GM21381 (cell line): ENCODE data around the gene NPFFR2.
"Not testable (repeated sequence)": the region's sequence is repeated elsewhere in the genome, so short reads cannot be mapped to it uniquely, and the experiment has no call there.

Experiments used
- ATAC-seq: cut with Tn5 transposase; IDR thresholded peaks from one replicate; pipeline ENCODE4 v1.9.1; 2021; ENCODE audit warnings: mild to moderate bottlenecking, moderate library complexity; ENCODE audit not compliant: unreplicated experiment

NPFFR2 gene

DNA sequence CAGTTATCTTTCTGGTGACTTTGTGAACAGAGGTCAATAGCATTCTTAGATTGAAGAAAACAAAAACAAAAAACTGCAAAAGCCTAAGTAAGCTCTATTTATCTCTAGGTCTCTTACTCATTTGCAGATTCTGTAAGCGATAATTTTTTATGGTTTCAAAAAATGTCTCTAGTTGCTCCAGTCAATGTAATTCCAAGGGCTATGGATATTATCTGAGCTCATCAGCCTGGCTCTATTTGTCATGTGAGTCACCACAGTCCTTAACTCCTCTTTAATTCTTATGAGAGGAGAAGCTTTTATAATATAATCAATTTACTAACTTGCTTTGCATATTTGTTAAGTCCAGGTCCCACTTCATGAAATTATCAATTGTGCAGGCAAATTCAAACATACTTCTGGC lies 79.1 kb downstream of the NPFFR2 start:
- ATAC-seq: no peak

DNA sequence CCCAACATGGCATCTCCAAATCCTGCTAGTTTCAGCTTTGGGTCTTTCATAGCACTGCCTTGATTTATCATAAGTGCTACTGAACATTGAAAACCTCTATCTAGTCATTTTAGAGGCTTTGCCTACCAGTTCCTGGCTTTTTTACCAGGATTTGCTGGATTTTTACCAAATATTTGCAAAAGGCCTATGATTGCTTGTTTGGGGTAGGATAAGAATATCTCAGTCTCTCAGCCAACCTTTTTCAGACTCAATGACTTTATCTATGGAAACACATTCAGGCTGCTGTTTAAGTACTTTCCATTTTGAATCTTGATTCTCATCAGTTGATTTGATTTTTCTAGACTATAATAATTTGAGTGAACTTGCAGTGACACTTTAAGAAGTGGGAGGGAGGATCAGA lies 80.1 kb downstream of the NPFFR2 start:
- no peak for ATAC-seq

DNA sequence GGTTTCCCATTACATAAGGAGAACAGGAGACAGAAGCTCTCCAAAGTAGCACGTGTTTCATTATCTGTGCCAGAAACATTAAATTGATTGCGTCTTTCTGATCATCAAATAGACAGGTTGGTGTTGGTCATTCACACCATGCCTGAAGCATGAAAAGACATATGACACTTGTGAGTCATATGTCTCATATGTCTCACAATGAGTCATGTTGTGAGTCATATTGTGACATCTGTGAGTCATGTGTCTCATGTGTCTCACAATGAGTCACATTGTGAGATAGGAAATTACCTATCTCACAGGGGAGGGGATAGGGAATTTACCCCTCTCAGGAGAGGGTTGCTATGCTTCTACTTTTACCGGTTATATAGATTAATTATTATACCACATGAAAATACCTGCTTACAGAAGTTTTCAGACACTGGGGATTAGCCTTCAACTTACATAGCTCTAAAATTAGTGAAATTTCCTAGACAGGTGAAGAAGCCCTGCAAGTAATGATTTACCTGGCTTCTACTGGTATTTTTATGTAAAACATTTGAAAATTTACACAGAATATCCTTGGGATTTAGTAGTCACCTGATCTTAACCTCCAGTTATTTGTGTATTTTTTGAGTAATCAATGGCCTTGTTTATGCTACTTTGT lies 80.8 kb downstream of the NPFFR2 start:
- ATAC-seq: peak; percentile 93

DNA sequence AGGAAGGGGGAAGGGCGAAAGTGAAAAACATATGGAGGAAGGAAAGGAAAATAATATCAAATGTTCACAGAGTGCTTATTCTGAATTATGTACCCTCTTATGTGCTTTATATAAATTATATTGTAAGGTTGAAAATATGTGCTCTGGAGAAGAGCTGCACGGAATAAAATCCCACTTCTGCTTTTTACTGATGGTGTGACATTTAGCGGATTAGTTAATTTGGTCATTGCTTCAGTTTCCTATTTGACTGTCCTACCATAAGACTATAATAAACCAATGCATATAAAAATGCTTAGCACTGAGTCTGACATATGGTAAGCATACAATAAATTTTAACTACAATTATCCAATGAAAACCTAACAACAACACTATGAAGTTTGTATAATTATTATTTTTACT lies 86.2 kb downstream of the NPFFR2 start:
- ATAC-seq: no peak

DNA sequence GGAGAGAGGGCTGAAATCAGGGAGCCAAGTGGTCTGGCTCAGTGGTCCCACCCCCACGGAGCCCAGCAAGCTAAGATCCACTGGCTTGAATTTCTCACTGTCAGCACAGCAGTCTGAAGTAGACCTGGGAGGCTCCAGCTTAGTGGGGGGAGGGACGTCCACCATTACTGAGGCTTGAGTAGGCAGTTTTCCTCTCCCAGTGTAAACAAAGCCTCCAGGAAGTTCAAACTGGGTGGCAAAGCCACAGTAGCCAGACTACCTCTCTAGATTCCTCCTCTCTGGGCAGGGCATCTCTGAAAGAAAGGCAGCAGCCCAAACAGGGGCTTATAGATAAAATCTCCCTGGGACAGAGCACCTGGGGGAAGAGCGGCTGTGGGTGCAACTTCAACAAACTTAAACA lies 88.1 kb downstream of the NPFFR2 start:
- no peak for ATAC-seq

DNA sequence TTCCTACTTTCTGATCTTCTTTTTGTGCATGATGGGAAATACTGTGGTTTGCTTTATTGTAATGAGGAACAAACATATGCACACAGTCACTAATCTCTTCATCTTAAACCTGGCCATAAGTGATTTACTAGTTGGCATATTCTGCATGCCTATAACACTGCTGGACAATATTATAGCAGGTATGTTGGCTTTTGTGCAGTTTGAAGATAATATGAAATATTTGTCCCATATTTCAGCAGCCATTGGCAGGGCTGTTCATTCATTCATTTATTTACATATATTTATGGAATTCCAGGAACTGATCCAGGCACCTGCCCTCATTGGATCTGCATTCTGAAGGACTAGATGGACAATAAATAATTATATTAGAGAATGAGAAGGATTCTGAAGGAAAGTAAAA lies 96.9 kb downstream of the NPFFR2 start:
- no peak for ATAC-seq

DNA sequence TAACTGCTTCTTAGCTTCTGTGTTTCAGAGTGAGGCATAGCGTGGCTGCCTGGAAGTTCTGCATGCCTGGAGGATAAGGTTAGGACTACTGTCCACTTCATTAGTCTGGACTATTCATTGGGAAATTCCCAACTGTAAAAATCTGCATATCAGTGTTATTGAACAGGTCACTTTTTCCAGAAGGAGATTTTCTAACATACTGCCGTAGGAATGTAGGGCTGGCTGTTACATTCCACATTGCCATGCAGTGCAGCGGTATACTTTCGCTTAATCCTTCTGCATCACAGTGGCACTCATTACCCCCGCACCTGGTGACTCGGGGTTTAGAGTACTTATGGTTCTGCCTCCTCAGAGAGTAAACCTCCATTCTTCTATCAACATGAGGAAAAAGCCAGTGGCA lies 104.6 kb downstream of the NPFFR2 start:
- ATAC-seq: no peak

DNA sequence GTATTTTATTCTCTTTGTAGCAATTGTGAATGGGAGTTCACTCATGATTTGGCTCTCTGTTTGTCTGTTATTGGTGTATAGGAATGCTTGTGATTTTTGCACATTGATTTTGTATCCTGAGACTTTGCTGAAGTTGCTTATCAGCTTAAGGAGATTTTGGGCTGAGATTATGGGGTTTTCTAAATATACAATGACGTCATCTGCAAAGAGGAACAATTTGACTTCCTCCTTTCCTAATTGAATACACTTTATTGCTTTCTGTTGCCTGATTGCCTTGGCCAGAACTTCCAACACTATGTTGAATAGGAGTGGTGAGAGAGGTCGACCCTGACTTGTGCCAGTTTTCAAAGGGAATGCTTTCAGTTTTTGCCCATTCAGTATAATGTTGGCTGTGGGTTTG lies 108.2 kb downstream of the NPFFR2 start:
- ATAC-seq: not testable (repeated sequence)

DNA sequence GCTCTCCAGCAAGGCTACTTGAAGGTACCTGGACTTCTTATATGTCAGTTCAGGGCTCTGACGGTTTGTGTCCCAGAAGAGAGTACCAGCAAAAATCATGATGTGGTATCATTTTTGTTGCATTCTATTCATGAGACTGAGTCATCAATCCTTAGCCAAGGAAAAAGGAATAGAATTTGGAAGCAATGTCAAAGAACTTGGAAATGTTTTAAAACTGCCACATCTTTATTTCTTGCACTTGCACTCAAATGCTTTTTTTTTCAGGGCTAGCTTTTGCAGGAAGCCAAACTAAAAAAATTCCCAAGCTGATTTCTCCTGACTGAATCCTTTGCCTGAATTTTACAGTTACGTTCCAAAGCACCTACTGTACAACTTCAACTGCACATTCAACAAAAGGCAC lies 112.4 kb downstream of the NPFFR2 start:
- ATAC-seq: no peak

DNA sequence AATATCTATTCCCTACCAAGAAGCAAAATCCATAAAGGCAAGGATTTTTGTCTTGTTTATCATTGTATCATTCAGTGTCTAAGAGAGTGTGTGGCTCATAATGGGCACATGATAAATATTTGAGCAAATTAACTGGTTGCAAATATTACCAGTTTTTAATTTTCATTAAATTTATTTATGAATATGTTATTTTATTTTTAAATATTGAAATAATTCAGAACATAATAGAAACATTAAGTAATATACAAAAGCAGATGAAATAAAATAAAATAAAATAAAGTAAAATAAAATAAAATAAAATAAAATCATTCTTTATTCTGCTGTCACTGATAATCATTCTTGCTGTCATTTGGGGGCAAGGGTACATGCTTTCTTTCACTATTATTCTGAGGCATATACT lies 120.9 kb downstream of the NPFFR2 start:
- no peak for ATAC-seq

DNA sequence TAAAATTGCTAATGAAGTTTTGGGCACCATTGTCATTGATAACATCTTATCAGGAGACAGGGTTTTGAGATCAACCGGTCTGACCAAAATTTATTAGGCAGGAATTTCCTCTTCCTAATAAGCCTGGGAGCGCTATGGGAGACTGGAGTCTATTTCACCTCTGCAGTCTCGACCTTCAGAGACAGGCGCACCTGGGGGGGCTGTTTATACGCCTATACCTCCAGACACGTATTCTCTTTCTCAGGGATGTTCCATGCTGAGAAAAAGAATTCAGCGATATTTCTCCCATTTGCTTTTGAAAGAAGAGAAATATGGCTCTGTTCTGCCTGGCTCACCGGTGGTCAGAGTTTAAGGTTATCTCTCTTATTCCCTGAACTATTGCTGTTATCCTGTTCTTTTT lies 121.8 kb downstream of the NPFFR2 start:
- ATAC-seq: not testable (repeated sequence)

DNA sequence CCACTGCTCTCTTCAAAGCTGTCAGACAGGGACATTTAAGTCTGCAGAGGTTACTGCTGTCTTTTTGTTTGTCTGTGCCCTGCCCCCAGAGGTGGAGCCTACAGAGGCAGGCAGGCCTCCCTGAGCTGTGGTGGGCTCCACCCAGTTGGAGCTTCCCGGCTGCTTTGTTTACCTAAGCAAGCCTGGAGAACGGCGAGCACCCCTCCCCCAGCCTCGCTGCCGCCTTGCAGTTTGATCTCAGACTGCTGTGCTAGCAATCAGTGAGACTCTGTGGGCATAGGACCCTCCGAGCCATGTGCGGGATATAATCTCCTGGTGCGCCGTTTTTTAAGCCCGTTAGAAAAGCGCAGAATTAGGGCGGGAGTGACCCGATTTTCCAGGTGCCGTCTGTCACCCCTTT lies 137.5 kb downstream of the NPFFR2 start:
- ATAC-seq: not testable (repeated sequence)

DNA sequence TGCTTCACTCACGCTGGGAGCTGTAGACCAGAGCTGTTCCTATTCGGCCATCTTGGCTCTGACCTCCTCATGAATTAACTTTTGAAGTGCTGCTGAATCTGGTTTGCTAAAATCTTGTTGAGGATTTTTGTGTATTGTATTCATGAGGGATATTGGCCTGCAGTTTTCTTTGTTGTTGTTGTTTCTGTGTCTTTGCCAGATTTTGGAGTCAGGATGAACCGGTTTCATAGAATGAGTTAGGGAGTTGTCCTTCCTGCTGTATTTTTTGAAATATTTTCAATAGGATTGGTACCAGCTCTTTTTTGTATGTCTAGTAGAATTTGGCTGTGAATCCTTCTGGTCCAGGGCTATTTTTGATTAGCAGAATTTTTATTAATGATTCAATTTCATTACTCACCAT lies 138.1 kb downstream of the NPFFR2 start:
- ATAC-seq: no peak

DNA sequence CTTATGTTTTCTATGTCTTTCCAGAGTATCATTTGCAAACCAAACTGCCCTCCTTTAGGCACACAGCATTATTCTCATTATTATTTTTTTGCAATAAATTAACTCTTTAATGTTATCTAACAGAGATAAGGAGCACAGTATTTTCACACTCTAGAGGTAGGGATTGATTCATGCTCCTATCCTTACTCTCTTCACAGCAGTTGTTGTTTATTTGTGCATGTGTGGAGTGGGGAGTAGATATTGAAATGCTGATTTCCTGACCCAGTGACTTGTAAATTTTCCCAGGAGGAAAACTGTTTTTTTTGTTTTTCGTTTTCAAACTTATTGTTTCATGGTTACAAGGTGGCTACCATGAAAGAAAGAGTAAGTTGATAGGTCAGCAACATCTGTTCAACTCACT lies 140.0 kb downstream of the NPFFR2 start:
- ATAC-seq: no peak

DNA sequence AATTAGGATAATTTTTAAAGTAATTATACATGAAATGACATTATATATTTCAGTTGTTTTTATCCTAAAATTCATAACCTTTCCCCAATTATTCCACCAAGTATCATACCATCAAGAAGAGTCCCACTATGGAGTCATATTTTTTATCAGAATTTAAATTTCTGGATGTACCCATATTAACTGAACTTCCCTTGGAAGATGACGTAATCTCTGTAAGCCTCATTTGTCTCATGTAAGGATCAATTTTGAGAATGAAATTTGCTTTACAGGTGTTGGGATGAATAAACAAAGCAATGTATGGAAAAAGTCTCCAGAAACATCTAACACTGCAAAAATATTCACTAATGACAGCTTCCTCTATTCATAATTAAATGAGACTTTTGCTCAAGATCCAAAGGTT lies 147.5 kb downstream of the NPFFR2 start:
- no peak for ATAC-seq

DNA sequence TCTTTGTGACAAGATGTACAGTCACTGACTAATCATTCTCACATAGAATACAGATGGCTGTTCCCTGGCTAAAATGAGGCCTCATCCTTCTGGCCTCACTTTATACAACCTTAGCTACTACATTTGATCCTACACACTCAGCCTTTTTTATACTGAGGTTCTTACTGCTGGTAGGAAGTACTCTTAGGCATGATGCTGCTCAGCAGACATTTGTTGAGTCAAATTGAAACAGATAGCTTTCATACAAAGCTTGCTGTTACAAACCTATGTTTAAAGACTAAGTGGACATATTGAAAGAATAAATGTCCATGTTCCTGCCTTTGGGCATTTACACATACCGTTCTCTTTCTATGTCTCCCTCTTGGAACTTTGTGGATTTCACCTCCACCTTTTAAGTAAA lies 154.9 kb downstream of the NPFFR2 start:
- no peak for ATAC-seq

DNA sequence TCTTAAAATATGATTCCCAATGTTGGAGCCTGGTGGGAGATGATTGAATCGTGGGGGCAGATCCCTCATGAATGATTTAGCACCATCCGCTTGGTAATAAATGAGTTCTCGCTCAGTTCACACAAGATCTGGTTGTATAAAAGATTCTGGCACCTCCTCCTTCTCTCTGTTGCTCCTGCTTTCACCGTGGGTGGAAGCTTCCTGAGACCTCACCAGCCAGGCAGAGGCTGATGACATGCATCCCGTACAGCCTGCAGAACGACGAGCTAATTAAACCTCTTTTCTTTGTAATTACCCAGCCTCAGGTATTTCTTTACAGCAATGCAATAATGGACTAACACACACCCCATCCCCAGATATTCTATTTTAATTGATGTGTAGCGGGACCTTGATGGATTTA lies 162.2 kb downstream of the NPFFR2 start:
- ATAC-seq: no peak

DNA sequence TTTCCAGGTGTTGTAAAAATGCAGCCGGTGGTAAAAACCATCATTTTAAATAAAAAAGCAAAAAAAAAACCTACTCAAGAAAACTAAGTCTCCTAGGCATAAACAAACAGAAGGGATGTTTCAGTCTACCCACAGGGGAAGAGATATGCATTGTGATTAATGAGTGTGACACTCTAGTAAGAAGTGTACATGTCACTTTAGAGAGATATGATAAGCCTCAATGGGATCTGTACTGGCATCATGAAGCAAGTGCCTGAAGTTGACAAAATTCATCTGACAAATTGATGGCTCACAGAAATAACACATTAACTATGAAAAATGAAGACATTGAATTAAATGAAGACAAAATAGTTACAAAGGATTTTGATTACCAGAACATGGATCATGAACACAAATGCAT lies 162.7 kb downstream of the NPFFR2 start:
- no peak for ATAC-seq
